ENCODE results near the gene UNC5C. TPM values are rescaled to one million over a fixed set of nuclear protein-coding genes. Genes with fewer than 3 reads are reported as not detected.

UNC5C gene
- total RNA-seq, 1 experiment from 2014 or later = 1.0 TPM

GRCh38 chr4:95156452-95156765 is 392.4 kb downstream of the UNC5C start:
- H3K4me3 Mint-ChIP-seq = no peak overlapping the region

More at GRCh38 chr4:95156452-95156765, 392.4 kb downstream of the UNC5C start:
- ChIA-PET CTCF (interaction anchor here (0.6 to 1.2 kb wide), 23 partner anchors 11 to 1444 kb away, joined by 3 to 5 read pairs (median 3); no protein-coding TSS in a partner anchor), POLR2A (no interaction called here)
- Mint-ChIP-seq H3K27ac (no peak overlapping the region), H3K36me3 (no peaks in the 10 kb centered on the region), H3K27me3 (ENCODE audit: low read depth) (peaks cover 3% of the 10 kb centered on the region), H3K9me3 (no peaks in the 10 kb centered on the region), H3K4me1 (peaks cover 21% of the 10 kb centered on the region)
- TF ChIP-seq ZNF425 (CRISPR knock-in tag; conservative IDR thresholded peaks at IDR 0.05) (no peak), AFF4 (CRISPR knock-in tag; IDR thresholded peaks at IDR 0.05; ENCODE audit: borderline replicate concordance) (no peak), PRRX2 (CRISPR knock-in tag; IDR thresholded peaks at IDR 0.05) (no peak), NFE2L1 (CRISPR knock-in tag; IDR thresholded peaks at IDR 0.05) (no peak), PREB (CRISPR knock-in tag; IDR thresholded peaks at IDR 0.05; ENCODE audit: borderline replicate concordance) (no peak), ETV6 (CRISPR knock-in tag; IDR thresholded peaks at IDR 0.05) (no peak), TP53 (CRISPR knock-in tag; IDR thresholded peaks at IDR 0.05) (no peak), IRF2 (CRISPR knock-in tag; IDR thresholded peaks at IDR 0.05; ENCODE audit: borderline replicate concordance, low read depth) (no peak), ZNF512 (CRISPR knock-in tag; IDR thresholded peaks at IDR 0.05; ENCODE audit: borderline replicate concordance) (no peak), JUN (CRISPR knock-in tag; IDR thresholded peaks at IDR 0.05) (no peak), RELA (CRISPR knock-in tag; IDR thresholded peaks at IDR 0.05; ENCODE audit: borderline replicate concordance) (no peak), ZNF281 (CRISPR knock-in tag; IDR thresholded peaks at IDR 0.05) (no peak), CBFB (CRISPR knock-in tag; IDR thresholded peaks at IDR 0.05; ENCODE audit: low read depth) (no peak), TCF7 (CRISPR knock-in tag; IDR thresholded peaks at IDR 0.05; ENCODE audit: low read depth) (no peak), ZNF232 (CRISPR knock-in tag; IDR thresholded peaks at IDR 0.05) (no peak), ATF3 (CRISPR knock-in tag; conservative IDR thresholded peaks at IDR 0.05) (no peak), STAT6 (CRISPR knock-in tag; conservative IDR thresholded peaks at IDR 0.05; ENCODE audit: low read depth) (no peak)
- DNase-seq (ENCODE audit: low spot score) (no peak), ATAC-seq (no peak)
